Left ventricle myocardium superior (tissue), 1 donor: ENCODE measurements around the gene RARB. TPM values are rescaled to one million over a fixed set of nuclear protein-coding genes. Genes with fewer than 3 reads are reported as not detected.

Experiments
- ATAC-seq: fragments of 200-7000 bp; cut with Tn5 transposase; one replicate; pipeline ENCODE4 v1.9.1; 2020; ENCODE audit warnings: mild to moderate bottlenecking, moderate library complexity
- DNase-seq: peaks from one replicate; pipeline ENCODE4 v3.0.0-alpha.2; 2020
- intact Hi-C: fragments of 100-400 bp; cut with micrococcal nuclease; formaldehyde crosslinking; loops from one replicate; pipeline ENCODE4 v1.11.0; 2022
- total RNA-seq: library from RNA; stranded (reverse); fragmentation: NEBNext Ultra II Directional; extraction: Animal tissue kit (Norgen Biotek cat#: 25700); gene quantifications from one replicate; pipeline ENCODE4 v1.2.1, GENCODE V29; 2021
- donor health status: DM: no; HTN: yes; CAD: no; lungs with severe emphysema.

Gene RARB
- total RNA-seq, 1 donor from 2014 or later = 22.8 TPM

DNA sequence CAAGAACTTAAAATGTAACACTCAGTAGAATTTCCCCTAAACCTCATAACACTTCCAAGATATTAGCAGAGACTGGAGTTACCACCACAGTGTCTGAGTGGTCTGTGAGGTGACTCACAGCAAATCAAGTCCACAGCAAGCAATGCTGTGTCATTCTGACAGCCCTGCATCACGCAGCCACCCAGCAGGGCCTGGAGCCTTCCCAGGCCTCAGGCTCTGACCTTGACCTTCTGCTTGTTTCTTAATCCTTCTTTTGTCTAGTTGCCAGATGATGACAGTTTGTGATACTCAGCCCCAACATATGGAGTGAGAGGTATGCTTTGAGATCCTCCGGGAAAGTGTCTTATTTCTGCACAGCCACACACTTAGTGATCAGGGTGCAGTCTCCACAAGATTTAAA, 154.2 kb downstream of the RARB start:
- DNase-seq (no peak), ATAC-seq (no peak)
- intact Hi-C loops = no loop called here

DNA sequence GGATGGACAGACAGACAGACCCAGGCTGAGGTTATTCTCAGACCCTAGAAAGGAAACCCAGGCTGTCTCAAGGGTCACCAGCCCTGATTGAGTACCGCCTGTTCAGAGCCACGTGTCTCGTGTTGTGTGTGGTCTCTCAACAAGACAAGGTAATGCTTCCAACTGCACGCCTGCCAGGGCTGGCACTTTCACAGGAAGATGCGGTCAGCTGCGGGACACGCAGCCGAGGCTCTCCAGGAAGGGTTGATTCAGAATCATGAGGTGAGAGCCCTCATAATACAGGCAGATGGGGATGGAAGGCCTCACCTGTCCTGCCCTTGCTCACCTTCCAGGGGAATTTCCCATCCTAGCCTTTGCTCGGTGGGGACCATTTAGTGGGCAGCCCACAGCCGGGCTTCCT, 155.3 kb downstream of the RARB start:
- intact Hi-C loops = no loop called here
- no peak for ATAC-seq
- DNase-seq = no peak

DNA sequence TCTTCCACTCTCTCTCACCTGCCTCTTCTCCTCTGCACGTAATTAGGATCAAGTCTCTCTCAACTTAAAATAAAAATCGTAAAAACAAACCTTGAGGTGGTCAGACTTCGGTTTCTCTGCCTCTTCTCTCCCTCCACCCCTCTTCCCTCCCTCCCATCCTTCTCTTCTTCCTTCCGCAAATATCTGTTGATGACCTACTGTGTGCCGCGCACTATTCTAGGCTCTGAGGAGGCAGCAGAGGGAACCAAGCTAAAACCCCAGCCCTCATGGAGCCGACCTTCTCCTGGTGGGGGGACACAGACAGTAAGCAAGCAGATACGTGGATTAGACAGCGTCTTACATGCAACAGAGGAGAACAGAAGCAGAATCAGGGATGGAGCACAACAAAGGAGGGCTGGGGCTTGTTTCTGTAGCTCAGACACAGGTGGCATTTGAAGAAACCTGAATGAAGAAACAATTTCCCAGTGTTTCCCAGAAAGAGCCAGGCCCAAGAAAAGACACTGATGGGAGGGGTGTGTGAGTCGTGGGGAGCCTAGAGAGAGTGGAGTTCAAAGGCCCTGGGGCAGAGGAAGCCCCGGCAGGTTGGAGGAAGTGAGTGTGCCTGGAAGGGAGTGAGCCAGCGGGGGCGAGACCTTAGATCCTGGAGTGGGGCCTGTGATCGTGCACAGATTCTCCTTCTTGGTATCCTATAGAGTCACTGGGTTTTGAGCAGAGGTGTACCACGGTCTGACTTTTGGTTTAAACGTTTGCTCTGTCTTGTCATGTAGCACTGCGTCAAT, 156.1 kb downstream of the RARB start:
- intact Hi-C loops = no loop called here

DNA sequence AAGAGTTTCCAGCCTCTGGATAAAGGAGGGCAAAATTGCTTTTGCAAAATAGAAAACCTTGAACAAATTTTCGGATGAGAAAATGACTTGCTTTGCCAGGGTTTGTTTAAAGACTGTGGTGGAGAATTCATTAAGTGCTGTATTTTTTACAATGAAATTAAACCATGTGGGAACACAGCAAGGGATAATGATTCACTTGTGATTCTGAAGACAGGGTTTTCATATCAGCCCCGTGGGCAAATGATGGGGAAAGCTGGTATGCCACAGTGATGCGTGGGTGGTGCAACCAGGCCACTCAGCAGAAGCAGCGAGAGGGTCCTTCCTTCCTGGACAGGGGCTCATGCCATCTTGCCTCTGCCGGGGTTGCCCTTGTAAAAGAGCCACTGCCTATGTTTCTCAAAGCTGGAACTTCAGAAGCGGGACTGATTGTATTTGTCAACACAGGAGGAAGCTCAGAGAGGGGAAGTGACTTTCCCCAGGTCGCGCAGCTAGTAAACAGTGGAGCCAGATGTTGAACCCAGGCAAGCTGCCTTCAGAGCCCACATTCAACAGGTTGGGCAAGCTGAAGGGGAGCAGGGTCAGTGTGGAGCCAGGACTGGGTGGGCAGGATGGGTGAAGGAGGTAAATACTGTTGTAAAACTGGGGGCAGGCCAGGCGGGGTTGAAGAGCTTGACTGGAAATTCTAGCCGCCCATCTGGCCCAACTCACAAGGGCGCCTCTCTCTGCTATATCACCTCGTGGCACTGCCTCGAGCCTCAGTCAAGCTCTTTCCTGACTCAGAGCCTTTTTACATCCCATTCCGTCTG, 157.5 kb downstream of the RARB start:
- DNase-seq (no peak), ATAC-seq (no peak)
- intact Hi-C loops = no loop called here

More for the DNA sequence above, 156.1 kb downstream of the RARB start:
- DNase-seq = no peak
- ATAC-seq = no peak

DNA sequence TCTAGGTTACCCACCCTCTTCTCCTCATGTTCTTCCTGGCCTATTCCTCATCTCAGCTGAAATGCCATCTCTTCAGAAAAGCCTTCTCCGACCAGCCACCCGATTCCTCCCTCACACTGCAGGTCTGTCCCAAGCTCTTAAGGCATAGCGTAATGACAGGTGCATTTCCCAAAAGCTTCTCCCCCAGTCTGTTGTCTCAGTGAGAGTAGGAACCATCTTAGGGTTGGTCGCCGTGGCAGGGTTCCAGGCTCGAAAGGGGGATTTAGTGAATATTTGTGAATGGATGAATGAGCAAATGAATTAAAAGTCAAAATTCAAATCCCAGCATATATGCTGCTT, 158.1 kb downstream of the RARB start:
- no peak for ATAC-seq
- intact Hi-C loops = no loop called here
- DNase-seq = no peak

DNA sequence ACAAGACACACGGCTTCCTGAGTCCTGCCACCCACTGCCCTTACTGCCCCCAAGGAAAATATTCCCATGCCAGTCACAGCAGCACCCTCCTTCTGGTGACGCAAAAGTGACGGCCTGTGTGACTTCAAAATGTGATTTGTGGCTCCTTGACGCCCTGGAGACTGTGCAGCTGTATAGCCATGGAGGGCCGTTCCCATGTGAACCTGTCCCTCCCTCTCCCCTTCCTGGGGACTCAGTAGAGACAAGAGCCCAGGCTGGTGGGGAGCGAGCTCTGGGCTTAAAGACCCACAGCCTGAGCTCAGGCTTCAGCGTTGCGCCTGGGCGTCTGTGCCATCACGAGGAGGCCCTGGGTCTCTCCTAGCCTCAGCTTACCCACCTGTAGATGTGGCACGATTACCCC, 158.5 kb downstream of the RARB start:
- ATAC-seq = no peak
- intact Hi-C loops = no loop called here
- DNase-seq = no peak

DNA sequence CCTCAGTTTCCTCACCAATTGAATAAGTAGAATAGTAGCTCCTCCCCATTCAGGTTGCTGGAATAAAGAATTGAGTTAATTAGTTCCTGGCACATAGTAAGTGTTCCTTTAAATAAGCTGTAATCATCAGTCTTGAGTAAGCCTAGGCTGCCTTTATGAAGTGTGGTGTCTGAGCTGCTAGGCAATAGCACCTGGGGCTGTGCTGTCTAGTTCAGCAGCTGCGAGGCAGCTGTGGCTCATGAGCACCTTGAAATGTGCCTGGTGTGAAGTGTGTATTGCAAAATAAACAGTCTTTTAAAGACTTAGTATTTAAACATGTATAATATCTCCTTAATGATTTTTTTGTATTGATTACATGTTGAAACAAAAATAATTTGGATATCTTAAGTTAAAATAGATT, 159.0 kb downstream of the RARB start:
- DNase-seq = no peak
- intact Hi-C loops = no loop called here
- ATAC-seq = peak; percentile 31

DNA sequence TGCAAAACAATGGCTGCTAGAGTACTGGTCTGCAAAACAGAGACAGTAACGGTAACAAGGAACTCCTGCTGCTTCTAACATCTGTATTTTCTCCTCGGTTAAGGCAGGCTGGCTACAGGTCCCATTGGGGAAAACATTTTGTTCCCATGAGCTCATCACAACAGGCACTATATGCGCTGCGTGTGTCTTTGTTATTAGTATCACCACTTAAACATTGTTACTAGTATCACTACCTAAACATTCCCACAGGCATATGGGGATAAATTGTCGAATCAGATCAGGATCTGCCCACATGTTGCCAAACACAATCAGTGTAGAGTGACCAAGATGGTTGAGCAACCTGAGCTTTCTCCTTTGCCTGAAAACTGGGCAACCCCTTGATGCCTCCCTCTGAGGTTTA, 159.5 kb downstream of the RARB start:
- intact Hi-C loops = no loop called here
- DNase-seq (no peak), ATAC-seq (peak; percentile 12)

DNA sequence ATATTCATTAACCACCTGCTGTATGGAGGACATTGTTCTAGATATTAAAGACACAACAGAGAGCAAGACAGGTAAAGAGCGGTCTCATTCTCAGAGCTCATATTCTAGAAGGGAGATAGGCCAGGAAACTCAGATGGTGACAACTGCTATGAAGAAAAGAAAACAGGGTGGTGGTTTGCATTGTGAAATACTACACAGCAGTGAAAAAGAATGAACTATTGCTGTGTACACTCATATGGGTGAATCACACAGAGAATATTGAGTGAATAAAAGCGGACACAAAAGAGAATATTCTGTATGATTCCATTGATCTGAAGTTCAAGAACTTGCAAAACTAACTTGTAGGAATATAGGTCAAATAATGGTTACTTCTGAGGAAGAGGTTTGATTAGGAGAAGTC, 159.9 kb downstream of the RARB start:
- ATAC-seq (no peak), DNase-seq (no peak)
- intact Hi-C loops = no loop called here

DNA sequence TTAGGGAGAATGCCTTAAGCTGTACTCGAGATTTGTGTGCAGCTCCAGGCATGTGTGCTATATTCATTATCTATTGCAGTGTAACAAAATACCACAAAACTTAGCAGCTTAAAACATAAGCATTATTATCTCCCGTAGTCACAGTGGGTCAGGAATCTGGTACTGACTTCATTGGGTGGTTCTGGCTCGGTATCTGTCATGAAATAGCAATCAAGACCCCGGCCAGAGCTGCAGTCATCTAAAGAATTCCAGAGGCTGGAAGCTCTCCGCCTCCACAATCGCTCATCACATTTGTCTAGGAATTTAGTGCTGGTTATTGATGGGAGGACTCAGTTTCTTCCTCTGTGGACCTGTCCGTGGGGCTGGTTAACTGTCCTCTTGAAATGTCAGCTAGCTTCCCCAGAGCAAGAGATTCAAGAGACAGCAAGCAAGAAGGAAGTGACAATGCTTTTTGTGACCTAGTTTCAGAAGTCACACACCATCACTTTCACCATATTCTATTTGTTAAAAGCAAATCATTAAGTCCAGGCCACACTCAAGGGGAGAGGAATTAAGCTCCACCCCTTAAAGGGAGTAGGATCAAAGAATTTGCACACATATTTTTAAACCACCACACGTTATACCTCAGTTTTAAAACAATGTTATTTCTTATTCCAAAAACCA, 160.5 kb downstream of the RARB start:
- intact Hi-C loops = no loop called here
- ATAC-seq (no peak), DNase-seq (no peak)

DNA sequence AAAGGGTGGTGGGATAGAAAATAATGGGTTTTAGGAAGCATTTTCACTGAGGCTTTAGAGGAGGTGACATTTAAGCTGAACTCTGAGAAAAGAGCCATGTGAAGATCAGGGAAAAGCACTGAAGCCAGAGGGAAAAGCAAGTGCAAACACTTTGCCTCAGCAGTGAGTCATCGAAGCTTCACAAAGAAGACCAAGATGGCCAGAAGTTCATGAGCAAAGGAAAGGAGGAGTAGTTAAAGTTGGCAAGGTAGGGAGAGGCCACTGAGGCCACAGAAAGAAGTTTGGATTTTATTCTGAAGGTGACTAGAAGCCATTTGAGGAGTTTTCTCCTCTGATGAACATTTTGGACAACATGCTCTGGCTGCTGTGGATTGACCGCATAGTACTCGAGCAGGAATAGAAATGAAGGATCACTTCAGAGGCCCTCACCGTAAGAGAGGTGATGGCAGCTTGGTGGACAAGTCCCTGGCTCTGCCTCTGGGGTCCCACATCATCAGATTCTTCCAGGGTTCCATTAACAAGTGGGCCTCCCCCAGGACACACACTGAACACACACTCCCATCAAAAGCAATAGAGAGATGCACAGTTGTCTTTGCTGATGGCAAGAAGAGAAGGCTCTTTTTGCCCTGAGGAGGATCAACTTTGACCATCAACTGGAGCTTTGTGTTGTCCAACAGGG, 161.2 kb downstream of the RARB start:
- ATAC-seq (no peak), DNase-seq (no peak)
- intact Hi-C loops = no loop called here

DNA sequence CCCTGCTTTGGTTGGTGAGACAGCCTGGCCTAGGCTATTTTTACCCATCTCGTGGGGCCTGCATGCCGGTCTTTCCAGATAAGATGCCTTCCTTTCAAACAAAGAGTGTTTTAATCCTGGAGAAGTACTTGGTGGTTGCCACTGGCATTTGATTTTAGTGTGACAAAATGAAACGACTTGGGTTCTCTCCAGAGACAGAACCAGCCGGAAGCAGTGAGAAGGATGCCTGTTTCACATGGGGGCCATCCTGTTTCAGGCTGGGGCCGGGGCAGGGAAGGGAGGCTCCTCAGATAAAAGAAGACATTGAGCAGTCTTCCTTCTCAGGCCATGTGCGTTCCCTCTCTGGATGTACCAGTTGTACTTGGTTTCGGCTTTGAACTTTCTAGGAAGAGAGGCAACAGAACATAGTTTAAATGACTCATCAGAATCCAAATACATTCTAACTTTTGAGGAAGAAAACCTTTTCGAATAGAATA, 161.8 kb downstream of the RARB start:
- intact Hi-C loops = loop anchor here (5.0 to 10.0 kb wide), 4 partner anchors 158 to 815 kb away; no protein-coding TSS in a partner anchor
- peak; percentile 67 for ATAC-seq
- DNase-seq = no peak

DNA sequence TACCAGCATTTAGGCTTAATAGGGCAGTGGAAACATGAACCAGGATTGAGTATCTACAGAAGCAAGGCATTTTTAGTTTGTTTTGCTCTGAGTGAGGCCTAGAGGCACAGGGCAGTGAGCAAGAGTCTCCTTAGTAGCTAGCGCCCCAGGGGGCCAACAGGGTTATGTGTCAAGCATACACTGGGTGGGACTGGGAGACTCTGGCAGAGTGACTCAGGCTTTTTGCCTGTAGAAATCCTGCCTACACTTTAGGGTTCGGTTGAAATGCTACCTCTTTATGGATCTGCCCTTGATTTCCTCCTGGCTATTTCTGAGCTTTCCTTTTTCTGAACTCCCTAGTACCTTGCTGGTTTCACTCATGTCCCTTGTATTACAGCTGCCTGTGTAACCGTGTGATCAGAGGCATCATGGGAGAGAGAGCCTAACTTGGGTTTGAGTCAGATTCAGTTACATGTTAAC, 164.5 kb downstream of the RARB start:
- peak; percentile 71 for ATAC-seq
- intact Hi-C loops = loop anchor here (5.0 to 10.0 kb wide), 4 partner anchors 160 to 818 kb away; no protein-coding TSS in a partner anchor
- peak; percentile 60 for DNase-seq

DNA sequence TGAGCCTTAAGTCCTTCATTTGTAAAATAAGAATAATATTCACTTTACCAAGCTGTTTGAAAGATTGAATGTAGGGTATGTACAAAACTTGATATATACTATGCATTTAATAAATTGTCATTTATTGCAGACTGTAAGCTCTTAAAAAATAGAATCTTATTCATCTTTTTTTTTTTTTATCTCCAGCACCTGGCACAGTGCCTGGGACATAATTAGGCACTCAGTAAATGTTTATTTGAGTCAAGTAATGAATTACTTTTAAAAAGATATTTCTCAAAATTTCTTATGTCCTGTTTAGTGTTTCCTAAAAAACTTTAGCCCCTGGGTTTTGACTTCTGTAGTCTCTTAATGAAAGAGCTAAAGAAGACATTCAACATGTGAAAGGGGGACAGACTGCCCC, 164.9 kb downstream of the RARB start:
- no peak for ATAC-seq
- DNase-seq = no peak
- intact Hi-C loops = loop anchor here (5.0 to 10.0 kb wide), 4 partner anchors 161 to 818 kb away; no protein-coding TSS in a partner anchor

DNA sequence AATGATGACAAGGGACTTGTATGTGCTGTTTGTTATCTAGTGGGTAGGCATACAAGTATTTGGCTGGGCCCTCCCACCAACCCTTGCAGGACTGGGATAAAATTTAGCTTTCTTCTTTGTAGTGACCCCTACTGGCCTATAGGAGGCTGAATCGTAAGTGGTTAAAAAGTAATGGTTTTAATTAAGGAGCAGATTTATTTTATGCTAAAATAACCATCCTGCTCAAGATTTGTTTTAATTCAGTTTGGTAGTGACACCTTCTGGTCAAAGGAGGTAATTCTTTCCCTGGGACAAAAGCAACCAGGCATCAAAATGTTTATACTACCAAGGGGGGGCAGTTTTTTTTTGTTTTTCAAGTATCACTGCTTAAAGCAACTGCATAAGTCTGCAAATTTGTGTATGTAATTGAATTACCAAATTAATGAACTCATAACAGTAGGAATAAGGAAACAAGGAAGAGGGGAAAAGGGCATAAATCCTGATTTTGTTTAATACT, 166.0 kb downstream of the RARB start:
- no peak for DNase-seq

DNA sequence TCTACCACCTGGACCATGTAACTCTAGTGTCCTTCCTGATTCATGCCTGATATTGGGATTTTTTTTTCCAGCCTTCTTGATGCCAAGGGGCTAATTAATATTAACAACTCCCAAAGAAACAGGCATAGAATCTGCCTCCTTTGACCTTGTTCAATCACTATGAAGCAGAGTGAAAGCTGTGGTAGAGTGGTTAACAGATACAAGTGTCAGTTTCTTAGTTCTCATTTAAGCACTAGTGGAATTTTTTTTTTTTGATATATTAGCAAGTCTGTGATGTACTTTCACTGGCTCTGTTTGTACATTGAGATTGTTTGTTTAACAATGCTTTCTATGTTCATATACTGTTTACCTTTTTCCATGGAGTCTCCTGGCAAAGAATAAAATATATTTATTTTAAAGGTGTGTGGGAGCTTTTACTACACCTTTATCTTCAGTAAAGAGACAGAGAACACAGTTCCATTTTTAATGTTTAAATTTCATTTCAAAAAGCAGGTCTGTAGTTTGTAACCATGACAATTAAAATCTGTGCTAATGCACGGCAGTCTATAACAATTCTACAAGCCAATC, 169.6 kb downstream of the RARB start:
- ATAC-seq (no peak), DNase-seq (no peak)
- intact Hi-C loops = loop anchor here (10.0 kb wide), 3 partner anchors 573 to 823 kb away; no protein-coding TSS in a partner anchor

More for the DNA sequence above, 166.0 kb downstream of the RARB start:
- peak; percentile 54 for ATAC-seq
- intact Hi-C loops = loop anchor here (5.0 to 10.0 kb wide), 4 partner anchors 162 to 819 kb away; no protein-coding TSS in a partner anchor

DNA sequence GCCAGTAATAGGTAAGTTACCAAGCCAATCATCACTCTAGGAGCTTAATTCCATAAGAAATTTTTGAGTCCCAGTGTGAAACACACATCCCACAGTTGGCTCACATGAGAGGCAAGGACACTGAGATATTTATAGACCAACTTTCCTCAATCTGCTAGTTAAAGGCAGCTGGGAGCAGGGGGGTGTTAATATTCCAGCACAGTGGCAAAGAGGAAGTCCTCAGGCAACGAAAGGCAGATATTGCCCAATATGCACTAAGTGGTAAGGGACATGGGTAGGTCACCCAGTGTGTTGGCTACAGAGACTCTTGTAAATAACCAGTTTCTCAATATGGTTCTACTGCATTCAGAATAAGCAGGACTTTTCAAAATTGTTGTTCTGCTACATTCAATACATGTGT, 175.6 kb downstream of the RARB start:
- no peak for DNase-seq
- ATAC-seq = peak; percentile 93
- intact Hi-C loops = no loop called here

DNA sequence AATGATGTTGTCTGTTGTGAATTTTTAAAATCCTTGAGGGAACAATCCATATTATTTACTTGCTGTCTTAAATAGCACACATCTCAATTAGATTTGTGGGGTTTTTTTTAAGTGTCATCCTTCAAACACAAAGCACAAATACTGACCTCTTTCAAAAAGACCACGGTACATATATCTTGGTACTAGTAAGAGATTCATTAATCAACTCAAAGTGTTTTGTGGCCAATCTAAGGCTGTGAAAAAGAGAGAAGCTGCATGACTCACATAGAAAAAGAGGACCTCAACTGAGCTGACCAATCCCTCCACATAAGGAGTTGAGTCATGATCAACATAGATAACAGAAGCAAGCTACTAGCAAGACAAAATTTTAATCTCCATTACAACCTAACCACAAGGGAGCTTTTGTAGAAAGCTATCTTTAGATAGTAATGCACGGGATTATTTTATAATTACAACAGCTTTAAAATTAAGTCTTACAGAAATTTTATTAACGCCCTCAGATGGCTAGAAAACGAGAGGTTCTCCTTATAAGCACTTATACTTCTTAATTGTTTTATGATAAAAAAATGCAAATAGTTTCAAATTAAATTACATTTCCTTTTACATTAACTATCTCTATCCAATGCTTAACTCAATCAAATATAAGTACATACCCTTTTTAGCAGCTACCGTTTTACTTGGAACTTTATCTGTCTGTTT, 176.2 kb downstream of the RARB start:
- peak; percentile 52 for ATAC-seq
- DNase-seq = no peak
- intact Hi-C loops = no loop called here
